Epithelial cell of proximal tubule (primary cell): Measurements from ENCODE around the gene EXOG. TPM values are rescaled to one million over a fixed set of nuclear protein-coding genes. Genes with fewer than 3 reads are reported as not detected.

Source experiments
- DNase-seq: peaks from one replicate; pipeline ENCODE4 v3.0.0-alpha.2; 2011; ENCODE audit warnings: low read depth
- H3K4me3 ChIP-seq: 2 replicates; pipeline ENCODE4 v1.5.1; 2011; ENCODE audit warnings: low read depth, mild to moderate bottlenecking, low read length
- CTCF ChIP-seq: conservative IDR thresholded peaks from 2 replicates; pipeline ENCODE4 v1.5.1; 2012; ENCODE audit warnings: low read depth, mild to moderate bottlenecking, low read length
- total RNA-seq: library from RNA; depleted of rRNA; stranded (reverse); fragments of >200 nt; gene quantifications from 2 replicates; pipeline ENCODE4 v1.2.3, GENCODE V29; 2015

Gene EXOG
- total RNA-seq, 1 donor from 2014 or later = 1.8 TPM

GRCh38 chr3:38533285-38533976 is 37.3 kb downstream of the EXOG start:
- no peak for TF ChIP-seq CTCF
- no peak overlapping the region for H3K4me3 ChIP-seq
- DNase-seq = no peak

- H3K4me3 ChIP-seq = no peak overlapping the region
- DNase-seq = no peak
- TF ChIP-seq CTCF = no peak
Observed at GRCh38 chr3:38534180-38534579, 38.0 kb downstream of the EXOG start.

- no peak overlapping the region for H3K4me3 ChIP-seq
- no peak for TF ChIP-seq CTCF
- no peak for DNase-seq
Observed at GRCh38 chr3:38534604-38535003, 38.5 kb downstream of the EXOG start.

- no peak overlapping the region for H3K4me3 ChIP-seq
- TF ChIP-seq CTCF = no peak
- no peak for DNase-seq
Observed at GRCh38 chr3:38536671-38537070, 40.5 kb downstream of the EXOG start.

GRCh38 chr3:38538773-38539353 is 42.7 kb downstream of the EXOG start:
- no peak for TF ChIP-seq CTCF
- DNase-seq = no peak

GRCh38 chr3:38541806-38542205 is 45.7 kb downstream of the EXOG start:
- no peak for DNase-seq
- no peak overlapping the region for H3K4me3 ChIP-seq
- TF ChIP-seq CTCF = no peak

More at GRCh38 chr3:38538773-38539353, 42.7 kb downstream of the EXOG start:
- no peak overlapping the region for H3K4me3 ChIP-seq
